IMR-90 (cell line): ENCODE results near the gene GPRC5C. TPM values are rescaled to one million over a fixed set of nuclear protein-coding genes. Genes with fewer than 3 reads are reported as not detected.

Source experiments
- ATAC-seq: fragments of 200-7000 bp; cut with Tn5 transposase; 2 replicates; pipeline ENCODE4 v1.9.1; 2020; ENCODE audit warnings: low read depth, mild to moderate bottlenecking, moderate library complexity
- BruUV-seq: library from RNA; stranded (reverse); fragments of 400-500 nt; replicated peaks from 2 replicates; lab custom pipeline; 2021; lab: Mats Ljungman, UMichigan
- CTCF ChIA-PET: fragments of 300-600 bp; formaldehyde crosslinking; extraction: SDS; loops from one replicate; lab custom pipeline; 2021; ENCODE audit warnings: antibody characterized with exemption; lab: Yijun Ruan, JAX
- POLR2A ChIA-PET: fragments of 300-600 bp; sonication (Branson Sonifier 250); formaldehyde crosslinking; loops from one replicate; lab custom pipeline; 2022; ENCODE audit warnings: antibody characterized with exemption; ENCODE audit not compliant: unreplicated experiment; lab: Charles Lee
- DNase-seq: peaks from one replicate; pipeline ENCODE4 v3.0.0; 2013
- H2AFZ ChIP-seq: replicated peaks from 2 replicates; pipeline ENCODE3; 2013; ENCODE audit warnings: low read length, mild to moderate bottlenecking; ENCODE audit not compliant: poor library complexity
- H2AK5ac ChIP-seq: 2 replicates; pipeline ENCODE4 v1.6.1; 2013; ENCODE audit warnings: low read depth, low read length, inconsistent platforms
- H2AK9ac ChIP-seq: replicated peaks from 2 replicates; pipeline ENCODE3; 2013; ENCODE audit warnings: mild to moderate bottlenecking, low read depth, low read length, moderate library complexity; ENCODE audit not compliant: poor library complexity
- H2BK120ac ChIP-seq: 2 replicates; pipeline ENCODE4 v1.6.1; 2013; ENCODE audit warnings: low read depth, low read length, inconsistent platforms
- H2BK15ac ChIP-seq: 3 replicates; pipeline ENCODE4 v1.6.1; 2013; ENCODE audit warnings: low read depth, low read length, inconsistent platforms
- H2BK20ac ChIP-seq: 2 replicates; pipeline ENCODE4 v1.6.1; 2013; ENCODE audit warnings: low read depth, mild to moderate bottlenecking, inconsistent platforms, low read length, moderate library complexity
- H2BK5ac ChIP-seq: 2 replicates; pipeline ENCODE4 v1.6.1; 2013; ENCODE audit warnings: mild to moderate bottlenecking, low read depth, low read length, inconsistent platforms; ENCODE audit not compliant: poor library complexity, severe bottlenecking
- H3K14ac ChIP-seq: replicated peaks from 2 replicates; pipeline ENCODE4 v1.6.1; 2013; ENCODE audit warnings: low read depth, low read length, inconsistent platforms
- H3K18ac ChIP-seq: 2 replicates; pipeline ENCODE4 v1.6.1; 2013; ENCODE audit warnings: low read depth, low read length, control low read depth
- H3K23ac ChIP-seq: 2 replicates; pipeline ENCODE4 v1.6.1; 2013; ENCODE audit warnings: low read depth, low read length, inconsistent platforms
- H3K27ac ChIP-seq: 2 replicates; pipeline ENCODE4 v1.5.1; 2013; ENCODE audit warnings: mild to moderate bottlenecking, control low read depth, low read length; ENCODE audit not compliant: insufficient read depth
- H3K27me3 ChIP-seq: 2 replicates; pipeline ENCODE4 v1.6.1; 2013; ENCODE audit warnings: low read length; ENCODE audit not compliant: control insufficient read depth, insufficient read depth
- H3K36me3 ChIP-seq: 2 replicates; pipeline ENCODE4 v1.6.1; 2013; ENCODE audit warnings: low read length, mixed read lengths; ENCODE audit not compliant: control insufficient read depth, insufficient read depth
- H3K4ac ChIP-seq: 2 replicates; pipeline ENCODE4 v1.6.1; 2013; ENCODE audit warnings: low read depth, low read length, inconsistent platforms
- H3K4me1 ChIP-seq: 2 replicates; pipeline ENCODE4 v1.6.1; 2013; ENCODE audit warnings: low read length, mixed read lengths; ENCODE audit not compliant: control insufficient read depth, insufficient read depth
- H3K4me2 ChIP-seq: 2 replicates; pipeline ENCODE4 v1.6.1; 2013; ENCODE audit warnings: low read depth, mild to moderate bottlenecking, control low read depth, low read length, moderate library complexity
- H3K4me3 ChIP-seq: 2 replicates; pipeline ENCODE4 v1.5.1; 2013; ENCODE audit warnings: low read depth, mild to moderate bottlenecking, control low read depth, low read length, moderate library complexity; ENCODE audit not compliant: insufficient read depth
- H3K56ac ChIP-seq: 2 replicates; pipeline ENCODE4 v1.6.1; 2013; ENCODE audit warnings: low read length, inconsistent platforms; ENCODE audit not compliant: insufficient read depth; ENCODE audit errors: extremely low read depth
- H3K79me1 ChIP-seq, 2 experiments: 2 replicates each; pipeline ENCODE4 v1.6.1; 2013; ENCODE audit warnings: low read length in 2 of 2, inconsistent platforms in 1 of 2, low read depth in 1 of 2
- H3K9ac ChIP-seq: 2 replicates; pipeline ENCODE4 v1.6.1; 2013; ENCODE audit warnings: low read depth, low read length, control low read depth
- H3K9me1 ChIP-seq: 2 replicates; pipeline ENCODE4 v1.6.1; 2013; ENCODE audit warnings: low read length, inconsistent platforms; ENCODE audit not compliant: insufficient read depth
- H3K9me3 ChIP-seq: 2 replicates; pipeline ENCODE4 v1.6.1; 2013; ENCODE audit warnings: low read length; ENCODE audit not compliant: control insufficient read depth, insufficient read depth
- H4K20me1 ChIP-seq: 2 replicates; pipeline ENCODE4 v1.6.1; 2013; ENCODE audit warnings: low read length, inconsistent platforms; ENCODE audit not compliant: insufficient read depth
- H4K5ac ChIP-seq: 2 replicates; pipeline ENCODE4 v1.6.1; 2013; ENCODE audit warnings: mild to moderate bottlenecking, low read depth, low read length, control low read depth
- H4K8ac ChIP-seq, 2 experiments: 2 replicates each; pipeline ENCODE4 v1.6.1; 2013; ENCODE audit warnings: low read depth in 2 of 2, low read length in 2 of 2, control low read depth in 1 of 2, inconsistent platforms in 1 of 2
- H4K91ac ChIP-seq: 2 replicates; pipeline ENCODE4 v1.6.1; 2013; ENCODE audit warnings: low read depth, low read length, inconsistent platforms; ENCODE audit not compliant: insufficient read depth
- CTCF ChIP-seq: conservative IDR thresholded peaks from 2 replicates; pipeline ENCODE4 v1.5.1; 2012; ENCODE audit warnings: mild to moderate bottlenecking, low read depth, low read length, improper control_type of control experiment
- RAD21 ChIP-seq: IDR thresholded peaks from 2 replicates; pipeline ENCODE4 v1.6.1; 2012; ENCODE audit warnings: low read length, improper control_type of control experiment
- USF2 ChIP-seq: fragments of 150-350 bp; IDR thresholded peaks from 2 replicates; pipeline ENCODE4 v1.6.1; 2017; ENCODE audit warnings: mild to moderate bottlenecking, antibody characterized with exemption, low read length, low read depth
- whole genome bisulfite sequencing, 2 experiments: methylation state at CpG; one replicate each; pipeline versions ENCODE4 v1.1.5 to v1.1.7; 2013; ENCODE audit warnings: missing lambda C conversion rate in 2 of 2; ENCODE audit not compliant: insufficient read length in 1 of 2; ENCODE audit errors: extremely low coverage in 2 of 2; 5-methylcytosine and 5-hydroxymethylcytosine counted together
- dilution Hi-C: fragments of 300-500 bp; cut with HindIII; formaldehyde crosslinking; loops from one replicate; pipeline ENCODE4 v1.14.3; 2018; ENCODE audit warnings: low sequenced_read_pairs; ENCODE audit not compliant: unreplicated experiment
- in situ Hi-C: fragments of 300-500 bp; cut with MboI; formaldehyde crosslinking; loops from 3 replicates; pipeline ENCODE4 v1.14.3; 2019; ENCODE audit warnings: low sequenced_read_pairs, inconsistent platforms, mixed read lengths
- intact Hi-C: fragments of 100-400 bp; cut with micrococcal nuclease; formaldehyde crosslinking; loops from 2 replicates; pipeline ENCODE4 v1.10.0; 2022
- polyA plus RNA-seq, 3 experiments: library from polyadenylated mRNA; depleted of rRNA; stranded (reverse); fragments of >200 nt; gene quantifications; 2 replicates each; pipeline ENCODE4 v1.2.3, GENCODE V29; 2012; ENCODE audit warnings: low replicate concordance in 1 of 3
- total RNA-seq: library from RNA; depleted of rRNA; stranded (reverse); fragments of >200 nt; gene quantifications from 2 replicates; pipeline ENCODE4 v1.2.3, GENCODE V29; 2012

GPRC5C gene
- total and polyA plus RNA-seq, 2 of the 4 experiments (the other 2 are of a cell fraction): not detected

- no peak for TF ChIP-seq CTCF
These were observed 8.0 kb downstream of the GPRC5C start (continued) for GRCh38 chr17:74439691-74440567.

GRCh38 chr17:74441537-74441936 is 9.6 kb downstream of the GPRC5C start:
- Histone ChIP-seq H3K4ac (no peak overlapping the region), H3K9me1 (no peaks in the 10 kb centered on the region), H3K27me3 (no peaks in the 10 kb centered on the region), H3K9ac (no peak overlapping the region), H2AK5ac (no peak overlapping the region), H3K4me3 (no peak overlapping the region), H2BK120ac (no peak overlapping the region), H3K9me3 (peaks cover 26% of the 10 kb centered on the region), H3K23ac (no peak overlapping the region), H2AFZ (no peak overlapping the region), H2BK5ac (no peak overlapping the region), H3K4me2 (no peak overlapping the region), H4K8ac (no peak overlapping the region), H4K91ac (no peak overlapping the region), H4K20me1 (no peaks in the 10 kb centered on the region), H3K36me3 (no peaks in the 10 kb centered on the region), H3K14ac (no peak overlapping the region), H3K4me1 (no peaks in the 10 kb centered on the region), H2BK20ac (no peak overlapping the region), H2BK15ac (no peak overlapping the region), H3K27ac (no peak overlapping the region), H3K56ac (no peak overlapping the region), H3K18ac (no peak overlapping the region), H4K5ac (no peak overlapping the region), H3K79me1 (no peaks in the 10 kb centered on the region), H2AK9ac (no peak overlapping the region)
- intact Hi-C loops: no loop called here
- dilution Hi-C loops: no loop called here
- DNase-seq (no peak), ATAC-seq (no peak)
- POLR2A ChIA-PET: no interaction called here
- no peak for TF ChIP-seq RAD21
- no peak for TF ChIP-seq USF2
- no peak for TF ChIP-seq CTCF
- no TSS peak for BruUV-seq
- in situ Hi-C loops: no loop called here
- WGBS, 2 experiments: no CpG with 5 or more reads among the region's 7 CpGs
- CTCF ChIA-PET: interaction anchor here (0.7 kb wide), 1 partner anchor 1129 kb away, joined by 3 read pairs; no protein-coding TSS in a partner anchor
